KBM-7 (cell line): ENCODE measurements around the gene ROCK2.
"Not testable (repeated sequence)": the region's sequence is repeated elsewhere in the genome, so short reads cannot be mapped to it uniquely, and the experiment has no call there.

ENCODE experiments used
- DNase-seq: peaks from one replicate; pipeline ENCODE4 v3.0.0-alpha.2; 2015
- in situ Hi-C: fragments of 300-500 bp; cut with MboI; formaldehyde crosslinking; loops from 2 replicates; pipeline ENCODE4 v1.14.3; 2020; ENCODE audit warnings: low sequenced_read_pairs, low pct_unique_long_range_greater_than_20kb, mixed read lengths

Gene ROCK2

GRCh38 chr2:11250400-11251196, 93.8 kb downstream of the ROCK2 start:
- DNase-seq, result no peak
- in situ Hi-C loops, result no loop called here

- DNase-seq, result no peak
- in situ Hi-C loops, result no loop called here
Observed at GRCh38 chr2:11245322-11245721, 99.1 kb downstream of the ROCK2 start.

GRCh38 chr2:11244091-11244826, 100.2 kb downstream of the ROCK2 start:
- no peak for DNase-seq
- in situ Hi-C loops, result no loop called here

DNA sequence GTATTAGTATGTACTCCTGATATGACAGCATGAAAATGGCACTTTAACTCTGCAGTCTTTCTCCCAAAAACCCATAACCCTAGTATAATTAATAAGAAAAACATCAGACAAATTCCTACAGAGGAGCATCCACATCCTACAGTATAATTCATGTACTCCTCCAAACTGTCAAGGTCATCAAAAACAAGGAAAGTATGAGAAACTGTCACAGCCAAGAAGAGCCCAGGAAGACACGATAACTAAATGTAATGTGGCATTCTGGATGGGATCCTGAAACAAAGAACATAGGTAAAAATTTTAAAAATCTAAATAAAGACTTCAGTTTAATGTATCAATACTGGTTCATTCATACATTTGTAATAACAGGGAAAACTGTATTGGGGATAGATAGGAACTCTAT, 100.9 kb downstream of the ROCK2 start:
- in situ Hi-C loops, result no loop called here

DNA sequence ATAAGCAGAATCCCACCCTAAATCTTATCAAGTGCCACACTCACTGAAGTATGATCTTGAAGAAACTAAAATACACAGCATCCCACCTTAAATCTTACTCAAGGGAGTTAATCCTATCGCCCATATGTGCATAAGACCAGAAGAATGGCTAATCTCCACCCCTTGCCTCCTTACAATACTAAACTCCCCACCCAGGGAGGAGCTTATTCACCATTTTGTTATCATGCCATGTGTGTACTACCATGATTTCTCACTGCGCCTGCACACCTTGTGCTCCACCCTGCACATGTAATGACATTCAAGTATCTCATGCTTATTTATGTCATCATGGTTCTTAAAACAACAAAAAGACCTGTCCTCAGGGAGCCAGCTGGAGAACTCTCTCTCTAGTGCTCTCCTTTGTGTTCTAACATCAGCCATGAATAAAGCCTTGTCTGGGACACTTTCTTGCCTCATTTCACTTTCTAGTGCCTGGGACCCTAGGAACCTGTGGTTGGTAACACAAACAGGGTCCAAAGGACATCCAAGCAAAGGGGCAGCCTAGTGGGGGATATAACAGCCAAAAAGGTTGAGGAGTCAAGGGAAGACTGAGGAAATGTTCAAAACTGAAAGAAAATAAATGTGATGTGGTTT, 101.8 kb downstream of the ROCK2 start:
- DNase-seq, result no peak
- in situ Hi-C loops, result no loop called here

More for the DNA sequence above, 100.9 kb downstream of the ROCK2 start:
- no peak for DNase-seq

- DNase-seq, result no peak
Observed at GRCh38 chr2:11241412-11242203, 102.8 kb downstream of the ROCK2 start.

DNA sequence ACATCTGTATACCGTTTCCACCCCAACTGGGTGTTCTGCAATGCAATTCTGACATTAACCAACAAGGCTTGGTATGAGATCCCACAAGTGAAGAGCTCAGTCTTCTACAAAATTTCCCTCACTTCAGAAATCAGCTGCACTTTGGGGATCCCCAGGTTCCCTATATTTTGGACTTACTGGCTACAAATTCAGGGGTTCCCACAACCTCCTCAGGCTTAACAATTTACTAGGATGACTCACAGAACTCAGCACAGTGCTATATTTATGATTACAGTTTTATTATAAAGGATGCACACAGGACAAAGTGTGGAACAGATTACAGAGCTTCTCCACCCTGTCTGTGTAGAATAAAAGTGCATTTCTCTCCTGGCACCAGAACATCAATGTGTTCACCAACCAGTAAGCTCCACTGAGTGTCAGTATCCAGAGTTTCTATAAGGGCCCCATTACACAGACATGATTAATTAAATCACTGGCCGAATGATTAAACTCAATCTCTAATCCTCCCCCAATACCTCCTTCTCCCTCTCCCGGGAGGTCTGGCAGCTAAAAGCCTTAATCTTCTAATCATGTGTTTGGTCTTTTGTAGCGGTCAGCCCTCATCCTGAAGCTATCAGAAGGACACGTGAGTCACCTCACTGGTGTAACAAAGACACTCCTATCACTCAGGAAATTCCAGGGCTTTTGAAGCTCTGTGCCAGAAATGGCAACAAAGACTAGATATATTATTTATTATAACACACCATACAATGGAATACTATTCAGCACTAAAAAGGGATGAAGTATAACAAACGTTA, 104.6 kb downstream of the ROCK2 start:
- no peak for DNase-seq
- in situ Hi-C loops, result no loop called here

More at GRCh38 chr2:11241412-11242203, 102.8 kb downstream of the ROCK2 start:
- in situ Hi-C loops, result no loop called here

DNA sequence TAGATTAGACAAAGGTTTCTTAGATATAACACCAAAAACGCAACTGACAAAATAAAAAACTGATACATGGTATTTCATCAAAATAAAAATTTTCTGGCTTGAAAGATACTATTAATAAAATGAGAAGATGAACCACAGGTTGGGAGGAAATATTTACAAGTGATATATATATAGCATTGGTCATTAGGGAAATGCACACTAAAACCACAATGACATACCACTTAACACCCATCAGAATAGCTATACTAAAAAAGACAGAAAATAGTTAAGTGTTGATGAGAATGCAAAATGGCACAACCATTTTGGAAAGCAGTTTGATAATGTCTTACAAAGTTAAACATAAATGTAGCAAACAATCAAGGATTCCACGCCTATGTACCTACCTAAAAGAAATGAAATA, 105.3 kb downstream of the ROCK2 start:
- in situ Hi-C loops, result no loop called here
- DNase-seq, result no peak

DNA sequence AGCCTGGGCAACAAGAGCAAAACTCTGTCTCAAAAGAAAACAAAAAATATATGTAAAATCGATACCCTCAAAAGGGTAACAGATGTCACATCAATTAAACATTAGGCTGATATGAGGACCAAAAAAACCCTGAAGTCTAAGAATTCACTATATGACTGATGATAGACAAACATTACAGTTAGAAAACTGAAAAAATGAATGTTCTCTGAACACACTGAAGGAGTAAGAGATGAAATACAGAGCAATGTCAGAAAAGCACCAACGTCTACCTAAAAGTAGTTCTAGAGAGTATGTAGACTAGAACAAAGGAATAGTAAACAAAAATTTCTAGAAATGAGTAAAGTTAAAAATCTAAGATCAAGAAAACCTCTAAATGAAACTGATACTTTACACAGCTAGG, 107.3 kb downstream of the ROCK2 start:
- in situ Hi-C loops, result no loop called here

GRCh38 chr2:11236335-11236734, 108.1 kb downstream of the ROCK2 start:
- no peak for DNase-seq
- in situ Hi-C loops, result no loop called here

More for the DNA sequence above, 107.3 kb downstream of the ROCK2 start:
- DNase-seq, result no peak

GRCh38 chr2:11235583-11235982, 108.9 kb downstream of the ROCK2 start:
- in situ Hi-C loops, result no loop called here
- no peak for DNase-seq

- in situ Hi-C loops, result no loop called here
- DNase-seq, result peak; percentile 33
Observed at GRCh38 chr2:11234309-11234708, 110.1 kb downstream of the ROCK2 start.

- in situ Hi-C loops, DNase-seq: not testable (repeated sequence)
Observed at GRCh38 chr2:11231193-11231592, 113.2 kb downstream of the ROCK2 start.

GRCh38 chr2:11228692-11229091, 115.7 kb downstream of the ROCK2 start:
- in situ Hi-C loops, result no loop called here

GRCh38 chr2:11227595-11227994, 116.8 kb downstream of the ROCK2 start:
- no peak for DNase-seq
- in situ Hi-C loops, result no loop called here

More at GRCh38 chr2:11228692-11229091, 115.7 kb downstream of the ROCK2 start:
- no peak for DNase-seq

DNA sequence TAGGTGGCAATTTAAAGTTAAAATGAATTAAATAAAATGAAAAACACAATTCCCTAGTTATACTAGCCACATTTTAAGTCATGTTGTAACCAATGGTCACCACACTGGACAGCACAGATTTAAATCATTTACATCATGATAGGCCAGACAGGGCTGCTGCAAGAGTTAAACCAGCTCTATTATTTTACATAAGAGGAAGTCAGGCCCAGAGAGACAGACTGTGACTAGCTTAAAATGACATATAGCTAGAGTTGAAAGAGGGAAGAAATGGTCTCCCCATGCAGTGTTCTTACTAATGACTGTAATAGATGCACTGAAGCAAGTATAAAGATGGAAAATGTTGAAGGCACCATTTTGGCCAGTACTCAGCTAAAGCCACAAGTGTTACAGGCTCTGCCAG, 119.5 kb downstream of the ROCK2 start:
- peak; percentile 47 for DNase-seq
- in situ Hi-C loops, result no loop called here

GRCh38 chr2:11222845-11223244, 121.6 kb downstream of the ROCK2 start:
- in situ Hi-C loops, result no loop called here
- no peak for DNase-seq

DNA sequence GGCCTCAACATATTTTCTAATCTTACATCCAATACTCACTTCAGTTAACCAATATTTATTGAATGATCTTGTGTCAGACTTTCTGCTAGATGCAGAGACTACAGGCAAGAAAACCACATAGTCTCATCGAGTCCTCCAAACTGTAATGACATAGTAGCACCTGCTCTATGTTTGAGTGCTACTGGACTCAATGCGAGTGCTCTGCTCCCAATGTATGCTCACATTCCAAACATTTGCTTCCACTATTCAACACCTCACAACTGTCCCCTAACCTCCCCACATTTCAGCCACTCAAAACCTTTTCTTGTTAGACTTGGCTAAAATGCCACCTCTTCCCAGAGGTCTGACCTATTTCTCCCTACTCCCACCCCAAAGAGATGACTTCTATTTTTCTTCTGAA, 124.0 kb downstream of the ROCK2 start:
- in situ Hi-C loops, result no loop called here
- DNase-seq, result no peak
